CD4-positive, alpha-beta T cell treated with Interferon alpha-2 for 1 hour (primary cell): ENCODE measurements around the gene AFF2.
A peak's percentile ranks its signal among the peaks of the same experiment; 100 is the strongest.

ENCODE experiments used
- DNase-seq, 2 donors: peaks; one replicate each; pipeline ENCODE4 v3.0.0-alpha.2; 2020 to 2022

The AFF2 gene

DNA sequence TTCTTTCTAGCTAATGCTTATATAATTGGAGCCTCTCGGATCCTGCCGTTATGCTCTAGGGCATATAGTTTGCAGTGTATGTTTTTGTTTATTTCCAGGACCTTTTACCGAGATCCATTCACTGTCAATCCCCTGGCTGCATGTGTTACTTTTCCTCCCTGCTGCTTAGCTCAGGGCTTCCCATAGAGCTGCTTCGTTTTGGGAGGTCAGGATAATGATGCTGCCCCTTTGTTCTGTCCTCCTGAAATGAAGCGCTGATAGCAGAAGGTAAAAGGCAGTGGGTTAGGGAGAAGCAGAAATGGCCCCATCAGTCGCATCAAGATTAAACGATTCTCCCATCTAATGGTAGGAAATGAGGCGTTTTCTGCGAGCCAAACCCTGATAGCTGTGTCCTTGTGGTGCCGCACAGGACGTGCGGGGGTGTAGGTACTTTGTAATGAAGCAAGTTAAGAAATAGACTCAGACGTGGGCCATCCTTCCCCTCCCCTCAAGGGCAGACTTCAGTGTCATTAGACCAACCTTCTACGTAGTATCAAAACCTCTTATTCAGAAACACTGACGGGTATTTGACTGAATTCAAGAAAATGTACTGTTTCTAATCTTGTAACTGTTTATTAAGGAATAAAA is 37.3 kb downstream of the AFF2 start:
- no peak for DNase-seq

DNA sequence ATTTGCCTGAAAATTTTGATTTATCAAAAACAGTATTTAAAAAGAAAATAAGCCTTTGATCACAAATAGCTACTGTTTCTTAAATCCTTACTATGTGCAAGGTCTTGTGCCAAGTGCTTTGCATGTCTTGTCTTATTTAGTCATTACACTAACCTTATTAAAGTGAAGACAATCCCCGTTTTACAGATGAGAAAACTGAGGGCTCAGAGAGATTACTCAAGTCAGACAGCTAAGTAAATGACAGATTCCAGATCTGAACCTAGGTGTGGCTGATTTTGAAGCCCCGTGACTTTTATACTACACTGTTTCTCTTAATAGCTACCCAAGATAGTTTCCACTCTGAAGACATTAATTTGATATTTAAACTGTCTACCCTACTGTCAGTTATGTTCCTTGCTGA is 38.2 kb downstream of the AFF2 start:
- no peak for DNase-seq

DNA sequence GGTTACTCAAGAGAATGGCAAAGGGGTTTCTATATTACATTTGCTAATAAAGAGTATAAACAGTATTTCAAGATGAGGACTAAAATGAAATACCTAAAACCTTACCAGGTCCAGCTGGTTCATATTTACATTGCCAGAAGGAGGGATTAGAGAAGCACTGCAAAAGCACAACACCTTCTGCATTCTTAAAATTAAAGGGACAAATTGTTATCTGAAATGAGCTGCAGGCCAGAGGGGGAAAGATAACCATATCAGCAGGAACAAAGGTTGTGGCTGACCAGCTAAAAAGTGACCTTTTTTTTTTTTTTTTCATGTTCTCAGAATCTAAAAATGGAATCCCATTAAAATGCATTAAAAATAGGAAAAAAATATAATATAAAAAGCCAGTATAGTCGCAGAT is 39.7 kb downstream of the AFF2 start:
- DNase-seq, result no peak

DNA sequence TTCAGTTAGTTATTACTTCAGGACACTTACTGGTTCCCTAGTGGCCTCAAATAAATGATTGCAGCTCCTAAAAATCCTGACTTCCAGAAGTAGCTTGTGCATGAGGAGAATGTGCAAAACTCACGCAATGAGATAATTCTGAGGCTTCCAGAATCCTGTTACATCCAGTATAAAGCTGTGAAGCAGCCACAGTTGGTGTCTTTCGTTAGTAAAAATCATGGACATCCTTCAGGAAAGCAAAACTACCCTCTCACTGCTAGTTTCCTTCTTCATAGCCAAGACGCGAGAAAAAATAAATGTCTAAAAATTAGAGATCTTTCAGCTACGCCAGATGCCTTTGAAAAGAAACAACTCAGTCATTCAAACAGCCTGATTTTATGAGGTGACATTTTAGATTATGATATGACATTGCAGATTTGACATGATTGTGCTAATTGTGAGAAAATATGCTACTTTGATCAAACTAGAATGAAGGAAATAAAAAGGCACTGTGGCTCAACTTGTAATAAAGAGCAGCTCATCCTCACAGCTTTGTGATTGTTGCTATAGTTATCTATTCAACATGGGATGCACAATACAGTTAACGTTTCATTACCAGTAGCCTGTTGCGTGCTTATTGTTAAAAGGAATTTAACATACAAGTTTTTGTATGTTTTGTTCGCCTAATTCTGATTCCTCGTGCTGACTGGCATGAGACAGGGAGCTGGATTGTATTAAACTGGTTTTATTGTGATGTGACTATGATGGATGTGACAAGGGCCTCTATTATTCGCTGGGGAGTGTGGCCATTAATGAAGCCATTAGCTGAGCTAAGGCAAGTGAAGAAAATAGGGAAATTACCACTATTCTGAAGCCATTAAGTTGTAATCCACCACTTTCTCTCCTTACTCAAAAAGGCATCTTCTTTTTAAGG is 40.5 kb downstream of the AFF2 start:
- no peak for DNase-seq

DNA sequence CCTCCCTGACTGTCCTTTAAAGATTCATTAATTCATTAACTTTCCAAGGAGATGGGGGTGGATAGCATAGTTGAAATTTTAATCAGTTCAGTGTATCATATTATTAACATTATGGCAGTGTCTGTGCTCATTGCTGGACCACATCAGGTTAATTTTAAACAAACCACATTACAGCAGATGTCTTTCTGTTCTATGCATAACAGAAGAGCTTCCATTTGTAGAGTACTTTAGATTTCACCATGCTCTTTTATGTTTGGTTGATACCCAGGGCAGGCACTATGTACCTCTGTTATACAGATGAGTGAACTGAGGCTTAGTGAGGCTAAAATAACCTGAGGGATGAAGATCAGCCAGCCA is 41.1 kb downstream of the AFF2 start:
- DNase-seq, result no peak

DNA sequence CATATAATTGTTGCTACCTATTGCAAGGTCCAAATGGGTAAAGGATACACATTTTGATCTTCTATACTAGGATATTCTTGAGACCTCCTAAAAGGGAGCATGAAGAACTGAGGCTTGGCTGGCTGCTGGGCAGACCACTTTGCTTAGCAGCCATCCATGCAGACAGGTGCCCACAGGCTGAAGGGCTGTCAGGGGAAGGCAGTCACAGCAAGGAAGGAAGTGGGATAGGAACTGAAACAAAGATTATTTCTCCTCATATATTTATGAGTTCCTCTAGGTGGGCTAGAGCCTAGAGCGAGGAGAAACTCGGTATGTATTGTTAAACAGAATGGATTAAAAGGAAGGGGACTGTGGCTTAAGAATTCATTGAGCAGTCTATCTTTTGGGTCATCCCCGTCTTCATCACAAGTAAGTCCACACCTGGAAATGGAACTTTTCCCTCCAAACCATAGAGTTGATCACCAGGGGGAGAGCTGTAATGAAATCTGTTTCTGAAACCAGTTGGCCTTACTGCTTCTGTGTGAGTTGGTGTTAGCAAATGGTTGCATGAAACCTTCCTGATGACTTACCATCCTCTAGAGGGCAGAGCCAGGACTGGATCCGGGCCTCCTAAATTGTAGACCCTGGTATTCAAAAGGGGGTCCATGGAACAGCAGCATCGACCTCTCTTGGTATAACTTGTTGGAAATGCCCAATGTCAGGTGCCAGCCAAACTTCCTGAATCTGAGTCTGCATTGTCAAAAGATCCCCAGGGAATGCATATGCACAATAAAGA is 42.3 kb downstream of the AFF2 start:
- DNase-seq, result no peak

DNA sequence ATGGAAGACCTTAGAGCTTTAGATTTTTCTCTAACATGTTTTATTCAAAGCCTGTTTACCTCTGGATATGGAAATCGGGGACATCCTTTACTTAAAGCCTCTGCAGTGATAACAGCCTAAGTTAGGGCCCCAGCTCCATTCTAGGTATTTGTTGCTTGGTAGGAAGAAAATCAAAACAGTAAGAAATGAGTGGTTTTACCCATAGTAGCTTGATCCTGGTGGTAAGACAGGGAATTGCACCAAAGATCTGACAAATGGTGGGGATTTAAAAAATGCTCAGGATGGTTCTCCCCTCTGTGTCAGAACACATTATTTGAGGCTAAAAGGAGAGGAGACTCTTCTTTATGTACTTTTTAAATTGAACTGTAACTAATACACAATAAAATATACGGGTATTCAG is 52.4 kb downstream of the AFF2 start:
- no peak for DNase-seq

DNA sequence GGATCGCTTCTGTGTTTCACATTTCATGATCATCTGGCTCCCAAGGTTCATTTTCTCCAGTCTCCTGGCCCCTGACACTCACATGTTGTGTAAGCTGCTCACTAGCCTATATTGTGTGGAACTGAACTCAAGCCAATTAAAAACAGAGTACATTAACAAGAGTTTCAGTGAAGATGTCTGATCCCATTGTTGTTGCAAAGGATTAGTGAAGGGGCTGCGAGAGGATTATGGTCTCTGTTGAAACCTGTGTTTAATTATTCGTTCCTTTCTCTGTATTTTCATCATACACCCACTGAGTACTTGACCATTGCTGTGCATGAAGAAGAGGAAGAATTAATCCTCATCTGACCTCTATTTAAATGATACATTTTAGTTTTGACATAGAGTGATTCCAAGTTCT is 54.7 kb downstream of the AFF2 start:
- DNase-seq, result no peak

DNA sequence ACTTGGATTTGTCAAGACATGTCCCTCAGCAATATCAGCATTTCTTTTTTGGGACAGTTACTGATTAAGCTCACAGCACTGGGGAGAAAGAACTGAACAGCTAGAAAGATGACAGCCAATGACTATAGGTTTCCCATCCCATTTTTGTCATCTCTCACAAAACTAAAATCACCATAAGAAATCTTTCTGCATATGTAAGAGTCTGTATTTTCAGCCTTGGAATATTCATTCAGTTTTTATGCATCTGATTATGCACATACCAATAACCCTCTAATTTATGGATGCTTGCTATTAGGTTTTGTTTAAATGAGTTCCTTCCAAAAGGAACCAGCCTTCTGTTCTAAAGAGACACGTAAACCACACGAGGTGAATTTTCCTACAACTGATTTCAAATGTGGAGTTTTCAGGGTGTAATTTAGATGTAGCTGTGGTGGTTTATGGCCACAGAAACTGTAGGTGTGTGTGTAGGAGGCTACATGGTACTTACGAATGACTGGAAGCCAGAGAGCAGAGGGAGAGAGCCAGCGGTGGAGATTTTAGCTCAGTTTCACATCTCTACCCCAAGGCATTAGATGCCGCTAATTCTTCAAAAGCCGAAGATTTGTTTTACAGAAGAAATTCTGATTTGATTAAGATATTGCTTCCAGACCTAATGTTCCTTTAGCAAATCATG is 55.3 kb downstream of the AFF2 start:
- DNase-seq, result no peak

DNA sequence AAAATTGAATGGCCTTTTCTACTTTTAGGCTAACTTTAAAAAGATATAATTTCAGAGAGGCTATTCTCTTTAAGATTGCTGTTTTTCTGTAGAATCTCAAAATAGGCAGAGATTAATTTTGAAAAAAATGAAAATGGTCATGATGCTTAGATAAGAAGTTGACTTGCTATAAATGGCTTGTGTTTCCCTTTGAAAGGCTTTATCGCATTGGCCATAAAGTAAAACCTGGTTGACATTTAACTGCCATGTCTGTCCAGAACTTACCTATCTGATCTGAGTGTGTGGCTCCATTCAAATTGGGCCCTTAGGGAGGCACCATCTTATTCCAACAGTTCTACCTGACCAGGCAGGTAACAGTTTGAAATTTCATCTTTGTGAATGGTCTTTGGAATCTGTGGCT is 56.1 kb downstream of the AFF2 start:
- no peak for DNase-seq

DNA sequence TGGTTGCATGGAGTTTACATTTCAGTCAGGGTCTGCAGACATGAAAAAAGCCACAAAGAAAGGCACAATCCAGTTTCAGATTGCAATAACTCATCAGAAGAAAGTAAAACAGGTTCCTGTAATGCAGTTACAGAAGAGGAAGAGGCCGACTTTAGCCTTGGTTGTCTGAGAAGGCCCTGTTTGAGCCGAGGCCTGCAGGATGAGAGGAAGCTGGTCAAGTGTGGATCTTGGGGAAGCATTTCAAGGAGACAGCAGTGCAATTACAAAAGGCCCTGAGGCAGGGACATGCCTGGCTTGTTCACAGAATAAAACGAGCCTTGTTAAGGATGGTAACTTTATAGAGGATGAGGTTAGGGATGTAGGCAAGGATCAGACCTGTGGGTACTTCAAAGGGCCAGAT is 62.4 kb downstream of the AFF2 start:
- peak; percentile 0 to 2 for DNase-seq

DNA sequence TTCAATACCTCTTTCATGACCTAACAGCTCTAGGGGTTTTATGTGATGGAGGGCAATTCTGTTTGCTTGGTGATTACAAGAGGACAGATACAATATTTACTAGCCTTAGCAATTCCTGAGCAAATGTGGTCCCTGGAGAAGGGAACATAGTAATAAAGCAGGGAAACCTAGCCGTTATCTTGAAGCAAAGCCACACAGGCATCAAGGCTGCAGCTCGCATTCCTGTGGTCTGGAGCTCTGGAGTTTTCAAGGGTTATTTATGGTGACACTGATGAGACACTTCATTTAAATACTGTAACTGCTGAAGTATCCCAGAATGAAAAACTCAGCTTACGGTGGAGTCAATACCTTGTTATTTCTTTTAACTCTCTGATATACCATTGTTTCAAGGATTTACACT is 66.8 kb downstream of the AFF2 start:
- no peak for DNase-seq

DNA sequence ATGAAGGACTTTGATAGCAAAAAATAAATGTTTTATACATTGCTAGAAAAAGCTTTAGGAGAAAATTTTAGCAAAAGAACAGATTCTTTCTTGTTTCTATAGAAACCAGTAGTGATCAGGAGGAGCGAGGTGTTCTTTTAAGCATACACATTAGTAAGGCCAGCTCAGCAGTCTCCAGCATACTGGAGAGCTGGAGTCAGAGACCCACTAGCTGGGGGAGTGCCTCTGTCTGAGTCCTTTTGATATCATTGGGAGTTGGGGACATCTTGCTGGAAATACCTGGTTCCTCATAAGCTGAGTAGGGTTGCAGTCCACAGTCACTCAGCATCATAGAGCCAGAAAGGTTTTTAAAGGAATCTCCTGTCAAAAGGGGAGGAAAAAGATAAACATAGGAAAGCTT is 67.4 kb downstream of the AFF2 start:
- DNase-seq, result no peak

DNA sequence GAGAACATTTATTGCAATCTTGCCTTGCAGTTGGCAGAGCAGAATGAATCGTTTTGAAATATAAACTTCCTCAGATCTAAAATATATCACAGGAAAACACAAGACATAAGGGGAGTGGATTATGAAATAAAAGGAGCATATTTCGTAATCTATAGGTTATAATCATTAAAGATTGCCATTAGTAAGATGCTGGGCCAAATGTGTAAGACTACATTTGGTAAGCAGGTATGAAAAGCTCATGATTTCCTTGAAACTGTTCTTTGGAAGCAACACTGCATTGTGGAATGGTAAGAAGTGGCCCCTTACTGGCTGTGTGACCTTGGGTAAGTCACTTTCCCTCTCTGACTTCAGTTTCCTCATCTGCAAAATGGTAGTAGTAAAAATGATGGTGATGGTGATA is 68.3 kb downstream of the AFF2 start:
- DNase-seq, result no peak

DNA sequence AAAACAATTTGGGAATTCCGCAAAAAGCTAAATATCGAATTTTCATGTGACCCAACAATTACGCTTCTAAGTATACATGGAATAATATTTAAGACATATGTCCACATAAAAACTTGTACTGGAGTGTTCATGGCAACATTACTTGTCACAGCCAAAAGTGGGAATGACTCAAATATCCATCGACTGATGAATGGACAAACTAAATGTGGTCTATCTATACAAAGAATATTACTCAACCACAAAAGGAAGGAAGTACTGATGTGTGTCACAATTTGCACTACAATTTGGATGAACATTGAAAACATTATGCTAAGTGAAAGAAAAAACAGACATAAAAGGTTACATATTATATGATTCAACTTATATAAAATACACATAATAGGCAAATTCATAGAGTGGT is 71.9 kb downstream of the AFF2 start:
- no peak for DNase-seq

DNA sequence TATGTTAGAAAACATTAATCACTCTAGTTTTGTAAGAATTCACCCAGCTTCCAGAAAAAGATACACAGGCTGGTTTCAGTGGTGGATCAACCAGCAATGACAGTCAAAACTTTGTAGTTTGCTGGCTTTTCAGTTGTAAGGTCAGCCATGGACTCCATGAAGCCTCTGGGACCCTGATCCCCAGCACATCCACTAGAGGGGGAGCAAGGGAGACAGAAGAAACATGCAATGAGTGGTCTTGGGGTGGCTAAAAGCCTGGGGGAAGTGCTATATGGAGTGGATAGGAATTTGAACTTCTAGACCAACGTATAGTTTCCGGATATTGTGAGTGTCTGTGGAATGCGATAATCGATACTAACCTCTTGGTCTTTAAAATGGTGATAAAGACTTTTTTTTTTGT is 72.7 kb downstream of the AFF2 start:
- DNase-seq, result no peak

DNA sequence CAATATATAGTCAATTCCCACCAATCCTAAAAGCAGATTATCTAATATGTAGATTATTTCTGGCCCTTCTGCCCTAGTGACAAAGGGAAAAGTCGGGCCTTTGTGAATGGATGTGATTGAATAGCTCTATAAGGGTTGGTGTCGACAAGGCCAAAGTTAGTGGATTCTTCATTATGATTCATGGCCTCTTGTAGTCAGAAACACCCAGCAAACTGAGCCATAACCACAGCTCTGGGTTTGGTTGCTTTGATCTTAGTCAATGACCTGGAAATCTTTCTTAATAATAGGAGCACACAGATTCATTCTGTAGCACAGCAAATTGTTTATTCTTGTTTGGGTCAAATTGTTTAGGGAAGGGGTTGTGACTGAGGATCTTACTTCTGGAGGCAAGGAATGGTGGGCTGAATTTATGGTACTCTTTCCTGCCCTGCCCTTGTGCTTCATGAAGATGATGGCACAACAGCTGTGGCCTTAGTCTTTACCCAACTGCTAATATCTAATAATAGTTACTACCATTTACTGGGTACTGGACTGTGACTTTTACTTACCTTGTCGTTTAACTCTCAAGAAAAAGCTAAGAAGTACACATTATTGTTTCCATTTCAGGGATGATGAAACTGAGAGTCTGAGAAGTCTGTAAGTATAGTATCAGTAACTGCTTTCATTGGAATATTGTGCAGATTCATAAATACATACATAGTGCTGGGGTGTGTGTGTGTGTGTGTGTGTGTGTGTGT is 74.0 kb downstream of the AFF2 start:
- no peak for DNase-seq

DNA sequence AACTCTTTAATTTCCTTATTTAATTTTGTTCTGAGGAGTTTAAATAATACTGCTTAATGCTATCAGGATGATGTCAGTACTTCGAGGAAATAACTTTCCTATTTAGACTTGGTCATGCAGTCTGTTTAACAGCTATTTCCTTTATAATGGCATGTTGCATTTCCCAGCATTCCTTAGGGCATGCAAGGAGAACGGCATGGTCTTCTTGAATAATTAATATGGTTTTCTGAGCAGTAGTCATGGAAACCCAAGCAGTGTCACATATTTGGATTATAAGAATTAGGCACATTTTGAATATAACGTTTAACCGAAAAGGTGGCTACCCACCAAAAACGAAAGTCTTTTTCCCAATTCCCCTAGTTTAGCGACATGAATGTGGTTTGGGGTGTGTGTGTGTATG is 76.0 kb downstream of the AFF2 start:
- no peak for DNase-seq

DNA sequence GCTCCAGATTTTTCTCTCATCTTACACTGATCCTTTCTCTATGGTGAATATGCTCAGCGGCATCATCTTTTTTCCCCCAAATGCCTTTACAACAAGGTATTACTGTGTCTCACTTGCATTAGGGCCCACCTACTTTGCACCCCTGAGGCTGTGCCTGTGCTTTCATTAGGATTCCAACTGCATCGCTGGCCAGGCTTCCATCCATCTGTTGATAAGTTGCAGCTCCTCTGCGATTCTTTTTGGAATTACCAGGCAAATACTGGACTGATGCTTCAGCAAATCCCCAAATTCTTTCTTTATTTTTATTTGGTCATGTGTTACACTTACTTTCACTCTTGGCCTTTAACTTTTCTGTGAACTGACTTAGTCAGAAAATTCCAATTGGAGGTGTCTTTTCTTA is 77.3 kb downstream of the AFF2 start:
- no peak for DNase-seq

DNA sequence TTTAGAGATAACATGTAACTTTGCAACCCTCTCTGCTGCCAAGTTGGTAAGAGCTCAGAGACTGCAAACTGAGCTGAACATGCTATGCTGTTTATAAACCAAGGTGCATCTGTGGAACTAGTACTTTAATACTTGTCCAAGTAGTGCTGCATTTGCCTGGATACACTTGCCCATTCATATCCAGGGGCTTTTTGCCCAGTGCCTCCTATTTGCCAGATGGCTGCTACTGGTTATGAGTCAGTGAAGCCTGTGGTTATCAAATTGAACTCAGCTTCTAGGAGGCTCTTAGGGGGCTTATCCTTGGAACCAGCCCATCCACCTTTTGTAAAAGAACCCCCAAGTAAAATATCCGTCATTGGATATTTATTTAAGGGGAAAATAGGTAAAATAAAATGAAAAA is 79.6 kb downstream of the AFF2 start:
- no peak for DNase-seq

DNA sequence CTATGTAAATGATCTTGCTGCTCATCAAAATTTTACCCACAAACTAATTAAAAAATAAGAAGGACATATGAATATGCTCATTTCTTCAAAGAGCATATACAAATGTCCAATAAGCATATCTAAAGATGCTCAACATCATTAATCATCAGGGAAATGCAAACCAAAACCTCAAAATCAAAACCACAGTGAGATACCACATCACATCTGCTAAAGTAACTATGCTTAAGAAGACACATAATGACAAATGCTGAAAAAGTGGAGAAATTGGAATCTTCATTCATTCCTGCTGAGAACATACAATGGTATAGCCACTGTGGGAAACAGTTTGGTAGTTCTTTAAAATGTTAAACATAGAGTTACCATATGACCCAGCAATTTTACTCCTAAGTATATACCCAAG is 81.9 kb downstream of the AFF2 start:
- no peak for DNase-seq

DNA sequence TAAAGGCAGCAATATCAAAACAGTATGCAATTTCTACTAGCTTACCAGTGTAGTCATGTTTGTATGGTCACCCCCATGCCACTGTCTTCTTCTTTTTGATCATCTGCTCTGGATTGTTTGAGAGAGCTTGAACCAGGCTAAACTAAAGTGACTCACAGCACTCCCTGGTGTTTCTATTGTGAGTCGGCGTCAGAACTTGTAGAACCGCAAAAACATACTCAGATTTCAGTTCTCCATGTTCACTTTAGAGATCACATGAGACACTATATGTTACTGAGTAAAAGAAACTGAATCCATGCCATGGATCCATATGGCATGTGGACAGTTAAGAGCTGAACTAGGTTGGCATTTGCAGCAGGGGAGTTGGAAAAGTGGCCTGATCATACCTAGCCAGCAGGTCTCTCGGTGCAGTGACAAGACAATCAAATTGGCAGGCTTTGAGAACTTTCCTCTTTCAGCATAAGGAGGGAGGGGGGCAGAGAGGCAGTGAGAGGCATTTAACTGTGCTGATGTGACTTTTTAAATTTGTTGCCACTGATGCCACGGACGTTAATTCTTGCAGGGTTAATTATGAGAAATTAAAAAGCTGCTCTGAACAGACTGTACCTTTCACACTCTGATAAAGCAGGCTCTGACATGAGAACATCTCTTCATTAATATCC is 88.4 kb downstream of the AFF2 start:
- no peak for DNase-seq
